Urothelium cell line (cell line): ENCODE measurements around the gene AIG1.
"Not testable (repeated sequence)": the region's sequence is repeated elsewhere in the genome, so short reads cannot be mapped to it uniquely, and the experiment has no call there.

ENCODE experiments used
- DNase-seq: peaks from one replicate; pipeline ENCODE4 v3.0.0; 2011; ENCODE audit warnings: low spot score, mixed read lengths
- FAIRE-seq: peaks from 2 replicates; lab custom pipeline; 2011; peaks lifted over from hg19 to GRCh38; lab: Jason Lieb, UNC

AIG1 gene

DNA sequence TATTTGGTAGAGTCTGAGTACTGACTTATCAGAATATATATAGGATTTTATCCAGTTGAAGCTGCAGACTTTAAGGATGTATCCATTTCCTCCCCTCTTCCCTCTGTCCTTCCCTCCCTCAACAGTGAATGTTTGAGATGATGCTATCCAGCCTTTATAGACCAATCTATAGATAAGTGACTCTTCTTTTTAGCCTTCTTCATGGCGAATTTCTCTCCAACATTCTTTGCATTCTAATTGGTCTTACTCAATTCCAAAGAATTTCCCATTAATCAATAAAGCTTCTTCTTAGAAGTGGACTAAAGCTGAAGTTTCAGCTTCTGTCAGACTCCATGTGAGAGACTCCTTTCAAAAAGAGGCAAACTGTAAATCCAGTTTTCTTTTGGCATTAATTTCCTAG lies 99.3 kb downstream of the AIG1 start:
- DNase-seq: no peak

DNA sequence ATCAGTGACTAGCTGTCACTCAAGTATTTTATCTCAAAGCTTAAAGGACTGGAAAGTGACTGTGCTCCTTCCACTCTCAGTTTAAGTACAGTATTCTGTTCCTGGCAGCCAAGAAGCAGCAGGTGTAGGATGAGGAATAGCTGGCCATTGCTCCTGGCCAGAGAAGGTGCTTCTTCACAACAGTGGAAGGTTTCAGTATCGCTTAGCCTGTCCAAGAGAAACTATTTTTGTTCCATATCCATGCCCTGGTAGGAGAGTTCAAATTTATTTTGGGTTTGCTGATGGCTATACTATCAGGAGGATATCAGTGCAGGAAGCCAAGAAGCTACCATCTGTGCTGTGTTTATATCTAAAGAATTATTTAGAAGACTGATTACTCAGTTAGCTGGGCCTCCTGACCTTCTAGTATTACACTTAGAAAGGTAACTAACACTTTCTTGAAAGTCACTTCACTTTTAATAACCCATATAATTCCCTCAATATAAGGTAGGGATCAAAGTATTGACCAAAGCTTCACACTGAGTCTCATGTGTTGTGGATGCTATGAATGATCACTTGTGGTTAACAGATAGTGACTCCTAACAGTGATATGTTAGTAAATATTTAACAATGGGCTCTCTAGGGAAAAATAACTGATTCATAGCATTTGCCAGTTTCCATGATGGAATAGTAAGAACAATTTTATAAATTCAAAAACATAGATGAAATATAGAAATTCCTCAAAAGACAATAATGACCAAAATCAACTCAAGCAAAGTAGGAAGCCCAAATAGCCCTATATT lies 99.9 kb downstream of the AIG1 start:
- DNase-seq: no peak
- no peak for FAIRE-seq

More for the DNA sequence above, 99.3 kb downstream of the AIG1 start:
- FAIRE-seq: no peak

DNA sequence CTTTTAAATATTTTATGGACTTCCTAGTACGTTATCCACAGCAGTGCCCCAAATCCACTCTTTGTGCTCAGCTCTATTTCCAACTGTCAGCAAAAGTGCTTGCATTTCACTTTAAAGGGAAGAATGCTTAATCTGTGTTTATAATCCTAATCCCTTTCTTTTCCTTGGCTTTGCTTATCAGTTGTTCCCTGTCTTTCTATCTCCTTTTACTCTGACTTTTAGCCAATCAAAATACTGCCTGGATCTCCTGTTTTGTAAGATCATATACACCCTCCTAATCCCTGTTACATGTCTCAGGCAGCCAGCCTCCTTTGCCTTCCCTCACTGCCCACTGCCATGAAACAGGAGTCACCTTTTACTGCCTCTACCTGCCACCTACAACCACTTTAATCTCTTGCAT lies 102.9 kb downstream of the AIG1 start:
- FAIRE-seq (no peak), DNase-seq (no peak)

DNA sequence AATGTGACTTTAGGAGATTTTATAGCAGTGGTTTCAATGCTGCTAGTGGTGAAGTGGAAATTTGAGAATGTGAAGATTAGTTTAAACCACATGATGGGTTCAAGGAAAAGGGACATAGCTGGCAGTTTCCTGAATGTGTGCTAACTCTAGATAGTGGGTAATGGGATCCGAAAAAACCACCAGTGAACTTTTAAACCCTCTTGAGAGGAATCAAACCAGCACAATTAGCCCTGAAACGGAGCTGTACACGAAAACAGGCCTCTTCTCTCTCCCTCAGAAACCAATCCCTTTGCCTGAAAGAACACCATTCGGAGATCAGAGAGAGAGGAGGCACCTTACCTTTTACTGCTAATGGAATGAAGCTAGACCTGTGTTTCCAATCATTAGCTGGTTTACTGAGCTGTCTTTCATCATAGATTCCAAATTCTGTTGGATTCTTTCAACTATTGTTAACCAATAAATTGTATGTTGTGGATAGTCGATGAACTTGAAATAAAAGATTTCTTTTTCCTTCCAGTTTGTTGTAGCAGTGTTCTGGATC lies 103.9 kb downstream of the AIG1 start:
- DNase-seq: no peak
- no peak for FAIRE-seq

DNA sequence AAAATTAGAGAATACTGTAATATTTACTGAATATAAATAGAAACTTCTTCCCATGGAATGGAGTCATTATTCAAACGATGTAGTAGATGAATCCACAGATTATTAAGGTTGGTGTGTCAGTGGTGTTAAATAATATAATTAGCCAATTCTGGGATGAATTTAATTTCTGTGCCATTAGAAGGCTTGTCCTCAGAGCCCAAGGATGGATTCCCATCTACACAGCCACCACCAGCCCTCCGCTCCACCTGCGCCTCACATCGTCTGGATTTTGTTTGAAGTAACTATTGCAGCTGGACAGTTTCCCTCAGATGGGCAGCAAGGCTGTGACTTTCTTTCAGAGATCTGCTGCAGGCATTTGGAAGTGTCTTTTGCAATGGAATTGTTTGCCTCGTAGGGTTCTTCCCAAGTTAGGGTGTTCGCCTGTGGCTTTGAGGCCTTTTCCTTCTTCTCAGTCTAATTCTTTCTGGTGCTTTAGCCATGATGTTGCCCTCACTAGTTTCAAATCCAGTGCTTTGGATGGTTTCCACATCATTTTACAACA lies 104.7 kb downstream of the AIG1 start:
- FAIRE-seq (no peak), DNase-seq (no peak)

DNA sequence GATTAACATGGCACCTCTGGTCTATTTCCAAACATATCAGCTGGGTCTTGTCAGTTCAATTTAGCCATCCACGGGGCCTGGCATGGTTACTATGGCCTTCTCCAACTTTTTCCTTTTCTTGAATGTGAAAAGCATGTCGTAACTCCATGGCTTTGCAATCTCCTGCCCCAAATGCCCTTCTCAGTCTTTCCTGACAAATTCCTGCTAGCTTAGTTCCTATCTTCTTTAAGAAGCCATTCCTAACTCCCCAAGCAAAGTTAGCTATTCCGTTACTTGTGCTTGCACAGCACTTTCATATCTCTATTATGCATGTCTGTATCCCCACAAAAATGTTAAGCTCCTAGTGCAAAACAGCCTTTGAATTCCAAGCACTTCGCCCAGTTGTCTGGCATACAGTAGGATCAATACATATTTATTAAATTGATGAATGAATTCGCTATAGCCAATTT lies 105.6 kb downstream of the AIG1 start:
- FAIRE-seq: no peak
- no peak for DNase-seq

DNA sequence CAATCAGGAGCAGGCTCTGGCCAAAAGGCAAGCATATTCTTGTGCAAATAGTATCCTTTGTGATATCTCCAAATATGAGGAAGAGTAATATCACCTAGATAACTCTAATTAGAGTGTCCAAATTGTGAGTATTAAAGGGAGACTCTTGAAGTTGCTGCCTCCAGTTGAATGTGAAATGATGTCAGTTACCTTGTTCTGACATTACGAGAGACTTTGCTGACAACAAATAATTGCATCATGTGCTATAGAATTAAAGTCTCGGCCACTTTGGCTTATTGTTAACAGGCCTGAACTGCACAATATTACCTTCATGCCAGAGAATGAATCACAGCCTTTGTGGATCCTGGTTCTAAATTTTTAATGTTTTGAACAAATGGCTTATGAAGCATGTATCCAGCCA lies 106.5 kb downstream of the AIG1 start:
- FAIRE-seq (no peak), DNase-seq (no peak)

DNA sequence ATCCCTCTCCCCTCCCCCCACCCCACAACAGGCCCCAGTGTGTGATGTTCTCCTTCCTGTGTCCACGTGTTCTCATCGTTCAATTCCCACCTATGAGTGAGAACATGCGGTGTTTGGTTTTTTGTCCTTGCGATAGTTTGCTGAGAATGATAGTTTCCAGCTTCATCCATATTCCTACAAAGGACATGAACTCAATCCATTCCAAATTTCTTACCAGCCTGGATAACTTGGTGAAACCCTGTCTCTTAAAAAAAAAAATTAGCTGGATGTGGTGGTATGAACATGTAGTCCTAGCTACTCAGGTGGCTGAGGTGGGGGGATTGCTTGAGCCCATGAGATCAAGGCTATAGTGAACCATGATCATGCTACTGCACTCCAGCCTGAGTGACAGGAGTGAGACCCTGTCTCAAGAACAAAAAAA lies 107.7 kb downstream of the AIG1 start:
- DNase-seq, FAIRE-seq: not testable (repeated sequence)

DNA sequence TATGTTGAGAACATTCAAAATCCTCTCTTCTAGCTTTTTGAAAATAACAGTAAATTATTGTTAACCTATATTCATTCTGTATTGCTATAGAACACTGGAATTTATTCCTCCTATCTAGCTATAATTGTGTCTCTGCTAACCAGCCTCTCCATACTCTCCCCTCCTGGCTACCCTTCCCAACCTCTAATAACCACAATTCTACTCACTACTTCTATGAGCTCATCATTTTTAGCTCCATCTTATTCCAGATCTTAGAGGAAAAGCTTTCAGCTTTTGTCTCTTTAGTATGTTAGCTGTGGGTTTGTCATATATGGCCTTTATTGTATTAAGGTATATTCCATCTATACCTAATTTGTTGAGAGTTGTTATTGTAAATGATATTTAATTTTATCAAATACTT lies 108.8 kb downstream of the AIG1 start:
- no peak for DNase-seq
- no peak for FAIRE-seq

DNA sequence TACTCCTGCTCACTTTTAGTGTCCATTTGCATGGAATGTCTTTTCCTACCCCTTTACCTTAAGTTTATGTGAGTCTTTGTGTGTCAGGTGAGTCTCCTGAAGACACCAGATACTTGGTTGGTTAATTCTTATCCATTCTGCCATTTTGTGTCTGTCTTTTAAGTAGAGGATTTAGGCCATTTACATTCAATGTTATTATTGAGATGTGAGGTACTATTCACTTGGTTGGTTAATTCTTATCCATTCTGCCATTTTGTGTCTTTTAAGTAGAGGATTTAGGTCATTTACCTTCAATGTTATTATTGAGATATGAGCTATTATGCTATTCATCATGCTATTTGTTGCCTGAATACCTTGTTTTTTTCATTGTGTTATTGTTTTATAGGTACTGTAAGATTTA lies 113.8 kb downstream of the AIG1 start:
- no peak for DNase-seq
- FAIRE-seq: no peak

DNA sequence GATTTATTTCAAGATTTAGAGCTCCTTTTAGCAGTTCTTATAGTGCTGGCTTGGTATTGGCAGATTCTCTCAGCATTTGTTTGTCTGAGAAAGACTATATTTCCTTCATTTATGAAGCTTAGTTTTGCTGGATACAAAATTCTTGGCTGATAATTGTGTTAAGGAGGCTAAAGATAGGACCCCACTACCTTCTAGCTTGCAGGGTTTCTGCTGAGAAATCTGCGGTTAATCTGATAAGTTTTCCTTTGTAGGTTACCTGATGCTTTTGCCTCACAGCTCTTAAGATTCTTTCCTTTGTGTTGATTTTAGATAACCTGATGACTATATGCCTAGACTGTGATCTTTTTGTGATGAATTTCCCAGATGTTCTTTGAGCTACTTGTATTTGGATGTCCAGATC lies 114.3 kb downstream of the AIG1 start:
- FAIRE-seq (no peak), DNase-seq (no peak)

DNA sequence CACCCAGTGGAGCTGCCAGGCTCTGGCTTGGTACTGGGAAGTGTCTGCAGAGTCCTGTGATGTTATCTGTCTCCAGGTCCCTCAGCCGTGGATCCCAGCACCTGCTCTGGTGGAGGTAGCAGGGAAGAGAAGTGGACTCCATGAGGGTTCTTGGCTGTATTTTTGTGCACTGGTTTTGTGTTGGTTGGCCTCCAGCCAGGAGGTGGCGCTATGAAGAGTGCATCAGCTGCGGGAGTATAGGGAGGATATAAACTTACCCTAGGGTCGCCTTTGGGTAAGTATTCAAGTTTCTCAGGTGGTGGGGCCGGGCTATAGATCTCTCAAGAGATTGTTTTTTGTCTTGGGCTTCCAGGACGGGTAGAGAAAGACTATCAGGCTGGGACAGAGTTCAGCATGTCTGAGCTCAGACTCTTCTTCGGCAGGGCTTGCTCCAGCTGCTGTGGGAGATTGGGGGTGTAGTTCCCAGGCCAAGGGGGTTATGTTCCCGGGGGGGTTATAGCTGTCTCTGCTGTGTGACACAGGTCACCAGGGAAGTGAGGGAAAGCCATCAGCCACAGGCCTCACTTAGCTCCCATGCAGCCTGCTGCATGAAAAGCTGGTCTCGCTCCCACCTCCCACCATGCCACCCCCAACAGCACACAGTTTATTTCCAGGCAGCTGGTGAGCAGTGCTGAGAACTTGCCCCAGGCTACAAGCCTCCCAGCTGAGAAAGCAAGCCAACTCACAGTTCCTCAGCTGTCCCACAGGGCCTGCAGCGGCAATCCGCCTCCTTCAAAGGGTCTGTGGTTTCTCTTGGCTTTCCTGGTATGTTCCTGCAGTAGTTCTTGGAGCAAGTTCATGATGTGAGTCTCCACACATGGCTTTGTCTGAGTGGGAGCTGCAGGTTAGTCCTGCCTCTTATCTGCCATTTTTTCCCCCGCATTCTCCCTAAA lies 115.7 kb downstream of the AIG1 start:
- DNase-seq (no peak), FAIRE-seq (no peak)

DNA sequence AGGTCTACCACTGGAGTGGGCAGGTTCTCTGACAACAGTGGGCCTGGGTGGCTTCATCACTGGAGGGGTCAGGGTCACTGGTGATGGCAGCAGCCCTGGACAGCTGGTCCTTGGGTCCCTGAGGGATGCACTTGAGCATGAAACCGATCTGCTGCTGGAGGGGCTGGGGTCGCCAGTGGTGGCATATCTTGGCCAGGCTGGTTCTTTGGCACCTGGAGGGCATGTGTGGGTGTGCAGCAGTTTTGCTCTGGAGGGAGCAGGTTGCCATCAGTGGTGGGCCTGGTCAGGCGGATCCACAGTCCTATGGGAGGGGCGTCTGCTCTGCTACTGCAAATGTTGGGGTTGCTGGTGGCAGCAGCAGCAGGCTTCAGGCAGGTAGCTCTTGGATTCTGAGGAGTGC lies 117.0 kb downstream of the AIG1 start:
- DNase-seq (no peak), FAIRE-seq (no peak)

DNA sequence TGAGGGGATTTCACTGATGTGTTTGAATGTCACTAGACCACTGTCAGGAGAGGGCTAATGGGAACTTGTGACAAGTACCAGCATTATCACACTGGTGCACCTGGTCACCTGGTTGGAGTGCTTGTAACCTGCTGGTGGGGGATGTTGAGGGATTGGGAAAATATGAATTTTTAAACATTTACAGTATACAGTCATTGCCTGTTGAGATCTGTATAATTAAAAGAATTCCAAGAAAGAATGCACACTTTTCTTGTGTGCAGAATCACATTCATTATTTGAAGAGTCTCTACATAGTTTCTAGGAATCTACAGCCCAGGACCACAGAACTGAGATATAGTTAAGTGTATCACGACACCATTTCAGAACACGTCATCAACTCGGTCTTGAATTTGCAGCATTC lies 118.4 kb downstream of the AIG1 start:
- FAIRE-seq: no peak
- DNase-seq: no peak

DNA sequence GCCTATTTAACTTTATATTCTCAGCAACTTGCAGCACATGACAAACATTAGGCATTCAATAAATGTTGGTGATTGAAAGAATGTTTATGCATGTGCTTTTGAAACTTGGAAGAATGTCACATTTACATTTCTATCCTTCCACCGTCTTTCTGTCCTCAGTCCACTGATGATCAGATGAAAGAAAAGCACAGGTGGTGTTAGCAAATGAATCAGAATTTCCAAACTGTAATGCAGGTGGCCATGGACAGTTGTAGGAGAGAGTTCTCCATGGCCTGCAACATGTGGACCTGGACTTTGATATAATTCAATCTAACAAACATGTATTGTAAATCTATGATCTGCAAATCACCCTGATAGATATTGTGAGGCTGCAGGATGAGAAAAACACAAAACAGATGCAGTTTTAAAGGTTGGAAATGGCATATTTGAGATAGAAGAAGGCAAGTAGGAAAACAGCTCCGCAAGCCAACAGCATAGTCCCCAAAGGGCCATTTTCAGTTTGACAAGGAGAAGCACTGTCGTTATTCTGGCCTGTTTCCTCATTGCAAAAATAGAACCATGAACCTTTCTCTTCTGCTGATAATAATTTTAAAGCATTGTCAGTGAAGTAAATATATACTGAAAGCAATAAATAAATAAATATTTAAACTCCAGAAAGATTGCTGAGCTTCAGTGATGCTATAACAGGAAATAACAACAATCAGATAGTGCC lies 119.4 kb downstream of the AIG1 start:
- FAIRE-seq (no peak), DNase-seq (no peak)

DNA sequence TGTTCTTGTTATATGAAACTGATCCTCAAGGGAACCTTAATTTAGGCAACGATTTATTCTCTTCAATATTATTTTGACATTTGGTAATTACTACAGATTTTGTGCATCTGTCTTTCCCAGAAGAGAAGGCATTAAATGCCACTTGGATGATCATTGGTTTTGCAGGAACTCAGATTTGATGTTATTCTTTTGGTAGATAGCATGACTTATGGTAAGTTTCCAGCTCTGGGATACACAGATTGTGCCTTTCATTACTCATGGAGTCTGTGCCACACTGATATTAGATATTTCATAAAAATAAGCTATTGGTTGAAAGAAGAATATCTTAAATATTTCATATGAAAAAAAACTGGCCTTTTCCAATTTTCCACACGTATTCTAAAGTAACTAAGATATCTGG lies 120.1 kb downstream of the AIG1 start:
- FAIRE-seq (no peak), DNase-seq (no peak)

DNA sequence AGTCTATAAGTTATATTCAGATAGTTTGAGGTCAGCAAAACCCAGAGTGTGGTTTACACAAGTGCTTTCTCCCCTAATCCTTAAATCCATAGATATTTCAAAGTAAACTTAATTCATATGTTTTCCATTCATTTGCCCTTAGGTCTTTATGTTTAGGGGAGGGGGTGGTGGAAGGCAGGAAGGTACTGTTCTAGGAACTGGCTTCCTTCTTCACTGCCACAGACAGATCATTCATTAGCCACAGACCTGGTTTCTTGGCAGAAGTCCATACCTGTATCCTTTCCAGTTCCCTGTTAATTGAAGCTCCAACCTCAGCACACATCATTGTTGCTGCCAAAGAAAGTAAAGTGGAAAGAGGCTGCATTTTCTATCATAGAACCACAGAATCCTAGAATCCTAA lies 123.0 kb downstream of the AIG1 start:
- DNase-seq (no peak), FAIRE-seq (no peak)

DNA sequence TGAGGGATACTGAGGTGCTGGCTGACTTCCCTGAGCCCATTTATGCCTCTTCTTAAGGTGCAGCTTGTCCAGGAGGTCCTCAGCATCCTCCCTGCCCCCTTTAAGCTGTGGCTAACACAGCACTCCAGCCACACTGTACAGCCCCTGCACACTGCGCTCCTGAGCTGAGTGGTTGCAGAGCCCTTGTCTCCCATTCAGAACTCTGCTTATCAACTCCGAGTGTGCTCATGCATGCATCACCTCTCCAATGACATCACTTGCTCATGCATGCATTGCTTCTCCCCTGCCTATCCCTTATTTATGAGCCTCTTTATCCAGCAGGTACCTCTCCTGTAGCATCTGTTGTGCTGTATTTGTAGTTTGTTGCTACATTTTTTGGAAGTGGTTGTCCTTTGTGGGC lies 124.6 kb downstream of the AIG1 start:
- FAIRE-seq: no peak

DNA sequence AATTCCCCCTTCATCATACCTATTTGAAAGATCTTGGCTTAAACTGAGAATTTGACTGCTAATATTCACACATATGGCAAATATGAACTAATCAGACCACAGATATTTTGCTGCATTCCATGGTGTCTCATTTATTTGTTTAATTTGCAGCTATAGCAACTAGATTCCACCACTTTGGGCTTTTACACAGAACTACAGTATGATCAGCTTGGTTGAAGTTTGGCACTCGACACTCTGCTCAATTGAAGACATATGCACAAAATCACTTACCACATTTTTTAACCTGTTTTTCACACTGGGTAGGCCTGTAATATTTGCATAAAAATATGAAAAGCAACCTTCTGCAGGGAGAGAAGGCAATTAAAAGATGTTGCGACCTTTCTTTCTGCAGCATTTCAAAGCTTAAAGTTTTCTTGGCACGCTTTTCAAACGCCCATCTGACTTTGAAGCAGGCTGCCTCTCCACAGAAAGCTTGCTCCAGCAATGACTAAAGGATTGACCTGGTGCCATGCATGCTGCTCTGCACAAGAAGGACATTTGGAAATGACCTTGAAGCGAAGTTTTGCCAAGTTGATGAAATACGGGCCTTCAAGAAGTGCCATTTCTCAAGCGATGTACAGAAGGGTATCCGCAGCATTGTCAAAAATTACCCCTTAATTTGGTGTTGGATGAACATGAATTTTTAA lies 126.7 kb downstream of the AIG1 start:
- FAIRE-seq: no peak
- no peak for DNase-seq

More for the DNA sequence above, 124.6 kb downstream of the AIG1 start:
- no peak for DNase-seq

DNA sequence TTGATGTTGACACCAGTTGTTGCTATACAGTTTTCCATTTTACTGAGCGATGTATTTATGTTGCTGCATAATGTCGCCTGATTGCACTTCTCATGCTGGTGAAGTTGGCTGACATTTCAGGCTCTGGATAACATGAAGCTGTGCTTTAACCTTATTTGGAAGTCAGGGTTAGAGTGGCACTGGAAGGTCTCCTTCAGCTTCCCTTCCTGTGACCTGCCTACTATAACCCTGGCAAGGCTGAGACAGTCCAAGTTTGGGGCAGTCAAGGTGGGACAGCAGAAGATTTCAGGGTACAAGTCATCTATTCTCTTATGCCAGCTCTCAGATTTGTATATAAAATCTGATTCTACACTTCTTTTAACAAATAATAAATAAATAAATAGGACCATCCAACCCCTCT lies 127.6 kb downstream of the AIG1 start:
- FAIRE-seq (no peak), DNase-seq (no peak)
